Measurements from ENCODE around the gene STX3.
"Not testable (repeated sequence)": the region's sequence is repeated elsewhere in the genome, so short reads cannot be mapped to it uniquely, and the experiment has no call there.

Gene STX3

GRCh38 chr11:59759900-59760299 lies 4.7 kb downstream of the STX3 start:
- no peak for DNase-seq

GRCh38 chr11:59760771-59761170 lies 5.6 kb downstream of the STX3 start:
- DNase-seq = no peak

- no peak for DNase-seq
Measured at GRCh38 chr11:59761993-59762392, 6.8 kb downstream of the STX3 start.

GRCh38 chr11:59765068-59765735 lies 10.0 kb downstream of the STX3 start:
- no peak for DNase-seq

GRCh38 chr11:59766542-59767224 lies 11.5 kb downstream of the STX3 start:
- no peak for DNase-seq

- no peak for DNase-seq
Measured at GRCh38 chr11:59767225-59767611, 12.0 kb downstream of the STX3 start.

- DNase-seq = no peak
Measured at GRCh38 chr11:59769111-59769510, 13.9 kb downstream of the STX3 start.

GRCh38 chr11:59769828-59770227 lies 14.7 kb downstream of the STX3 start:
- no peak for DNase-seq

GRCh38 chr11:59770319-59770718 lies 15.1 kb downstream of the STX3 start:
- no peak for DNase-seq

- no peak for DNase-seq
Measured at GRCh38 chr11:59770869-59771268, 15.7 kb downstream of the STX3 start.

GRCh38 chr11:59771605-59772004 lies 16.4 kb downstream of the STX3 start:
- no peak for DNase-seq

- no peak for DNase-seq
Measured at GRCh38 chr11:59773083-59773440, 17.9 kb downstream of the STX3 start.

GRCh38 chr11:59776210-59777066 lies 21.3 kb downstream of the STX3 start:
- DNase-seq = no peak

- DNase-seq = no peak
Measured at GRCh38 chr11:59777104-59777503, 21.9 kb downstream of the STX3 start.

- no peak for DNase-seq
Measured at GRCh38 chr11:59778122-59778521, 22.9 kb downstream of the STX3 start.

- no peak for DNase-seq
Measured at GRCh38 chr11:59779487-59779886, 24.3 kb downstream of the STX3 start.

- DNase-seq = no peak
Measured at GRCh38 chr11:59782080-59782479, 26.9 kb downstream of the STX3 start.

GRCh38 chr11:59783632-59784090 lies 28.5 kb downstream of the STX3 start:
- no peak for DNase-seq

- DNase-seq = not testable (repeated sequence)
Measured at GRCh38 chr11:59784441-59784840, 29.3 kb downstream of the STX3 start.

GRCh38 chr11:59785818-59786217 lies 30.6 kb downstream of the STX3 start:
- no peak for DNase-seq

- no peak for DNase-seq
Measured at GRCh38 chr11:59787255-59787588, 32.0 kb downstream of the STX3 start.

GRCh38 chr11:59787816-59788215 lies 32.6 kb downstream of the STX3 start:
- DNase-seq = no peak

GRCh38 chr11:59791639-59792038 lies 36.5 kb downstream of the STX3 start:
- DNase-seq = no peak

- DNase-seq = no peak
Measured at GRCh38 chr11:59792507-59792906, 37.3 kb downstream of the STX3 start.

All from retina (tissue), 1 donor.